Mucosa of descending colon (tissue), 3 donors: ENCODE data around the gene LHFPL4. TPM values are rescaled to one million over a fixed set of nuclear protein-coding genes. Genes with fewer than 3 reads are reported as not detected.

ENCODE experiments used
- ATAC-seq: fragments of 200-7000 bp; cut with Tn5 transposase; one replicate; pipeline ENCODE4 v1.9.1; 2020; ENCODE audit warnings: mild to moderate bottlenecking, moderate library complexity
- DNase-seq, 3 donors: peaks; one replicate each; pipeline ENCODE4 v3.0.0-alpha.2; 2020
- H3K36me3 ChIP-seq: fragments of 200-600 bp; one replicate; pipeline ENCODE4 v1.8.0; 2021; ENCODE audit warnings: low read depth, mild to moderate bottlenecking
- H3K4me1 ChIP-seq: fragments of 200-600 bp; one replicate; pipeline ENCODE4 v1.8.0; 2021; ENCODE audit warnings: low read depth, mild to moderate bottlenecking
- H3K4me3 ChIP-seq: fragments of 200-600 bp; one replicate; pipeline ENCODE4 v1.8.0; 2021; ENCODE audit warnings: mild to moderate bottlenecking
- H3K9me3 ChIP-seq: fragments of 200-600 bp; one replicate; pipeline ENCODE4 v1.8.0; 2021; ENCODE audit warnings: mild to moderate bottlenecking
- intact Hi-C, 2 donors: fragments of 100-400 bp; cut with DNase I in 1 of 2; cut with micrococcal nuclease in 1 of 2; formaldehyde crosslinking; loops; one replicate each; pipeline versions ENCODE4 v1.11.0 to v1.11.1; 2022; cut with DNase I, micrococcal nuclease
- total RNA-seq, 3 donors: library from RNA; stranded (reverse); fragmentation: NEBNext Ultra II Directional in 2 of 3; extraction: Animal tissue kit (Norgen Biotek cat#: 25700) in 2 of 3; gene quantifications; one replicate each; pipeline versions ENCODE4 v1.2.1 to v1.2.4, GENCODE V29; 2021 to 2023
- TF ChIP-seq, protein P1 (sequence below): fragments of 200-600 bp; IDR thresholded peaks from one replicate; pipeline ENCODE4 v1.8.0; 2022; ENCODE audit warnings: antibody characterized with exemption, mild to moderate bottlenecking
- donor health status: DM: no; HTN: no; CAD: no; lungs with moderate emphysema.
- donor health status: DM: no; HTN: no; CAD: no.
- donor health status: DM: no; HTN: yes; CAD: no.

The LHFPL4 gene
- total RNA-seq, 3 donors from 2014 or later: 0.14 to 1.6 (median 0.70) TPM

DNA sequence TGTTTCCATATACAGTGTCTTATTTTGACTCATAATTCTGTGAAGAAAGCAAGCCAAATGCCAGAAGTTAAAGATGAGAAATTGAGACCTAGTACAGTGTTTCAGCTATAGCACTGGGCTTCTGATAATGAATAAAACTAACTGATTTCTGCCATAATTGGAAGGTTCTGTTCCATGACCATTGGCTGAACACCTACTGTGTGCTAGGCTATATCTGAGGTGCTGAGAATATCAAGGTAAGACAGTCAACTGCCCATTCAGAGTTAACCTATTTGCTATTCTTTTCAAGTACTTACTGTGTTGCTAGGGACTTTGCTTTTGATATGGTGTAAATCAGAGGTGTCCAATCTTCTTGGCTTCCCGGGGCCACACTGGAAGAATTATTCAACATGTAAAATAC, 73.4 kb downstream of the LHFPL4 start:
- no peak for DNase-seq
- no peaks in the 10 kb centered on the region for H3K4me1 ChIP-seq
- peaks cover 16% of the 10 kb centered on the region for H3K36me3 ChIP-seq
- no peak for ATAC-seq
- H3K9me3 ChIP-seq: no peaks in the 10 kb centered on the region
- TF ChIP-seq, protein P1, sequence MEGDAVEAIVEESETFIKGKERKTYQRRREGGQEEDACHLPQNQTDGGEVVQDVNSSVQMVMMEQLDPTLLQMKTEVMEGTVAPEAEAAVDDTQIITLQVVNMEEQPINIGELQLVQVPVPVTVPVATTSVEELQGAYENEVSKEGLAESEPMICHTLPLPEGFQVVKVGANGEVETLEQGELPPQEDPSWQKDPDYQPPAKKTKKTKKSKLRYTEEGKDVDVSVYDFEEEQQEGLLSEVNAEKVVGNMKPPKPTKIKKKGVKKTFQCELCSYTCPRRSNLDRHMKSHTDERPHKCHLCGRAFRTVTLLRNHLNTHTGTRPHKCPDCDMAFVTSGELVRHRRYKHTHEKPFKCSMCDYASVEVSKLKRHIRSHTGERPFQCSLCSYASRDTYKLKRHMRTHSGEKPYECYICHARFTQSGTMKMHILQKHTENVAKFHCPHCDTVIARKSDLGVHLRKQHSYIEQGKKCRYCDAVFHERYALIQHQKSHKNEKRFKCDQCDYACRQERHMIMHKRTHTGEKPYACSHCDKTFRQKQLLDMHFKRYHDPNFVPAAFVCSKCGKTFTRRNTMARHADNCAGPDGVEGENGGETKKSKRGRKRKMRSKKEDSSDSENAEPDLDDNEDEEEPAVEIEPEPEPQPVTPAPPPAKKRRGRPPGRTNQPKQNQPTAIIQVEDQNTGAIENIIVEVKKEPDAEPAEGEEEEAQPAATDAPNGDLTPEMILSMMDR: no peak
- H3K4me3 ChIP-seq: no peak overlapping the region
- intact Hi-C loops: no loop called here

DNA sequence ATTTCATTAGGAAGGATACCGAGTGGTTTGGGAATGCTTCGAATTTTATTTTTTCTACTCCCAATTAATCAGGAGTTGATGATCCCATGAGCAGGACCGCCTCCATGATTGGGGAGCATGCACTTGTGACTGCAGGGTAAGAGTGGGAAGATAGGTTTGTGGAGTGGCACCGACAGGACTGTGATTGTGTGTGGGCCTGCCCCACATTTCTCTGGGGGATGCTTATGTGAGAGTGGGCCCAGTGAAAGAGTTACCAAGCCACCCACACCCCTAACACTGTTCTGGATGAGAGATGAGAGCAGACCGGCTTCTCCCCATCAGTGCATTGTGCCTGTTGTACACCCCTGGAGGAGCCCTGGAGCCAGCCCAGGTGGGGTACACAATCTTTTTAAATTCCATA, 76.7 kb downstream of the LHFPL4 start:
- Histone ChIP-seq H3K4me3 (no peak overlapping the region), H3K9me3 (no peaks in the 10 kb centered on the region), H3K4me1 (no peaks in the 10 kb centered on the region), H3K36me3 (peaks cover 17% of the 10 kb centered on the region)
- ATAC-seq (no peak), DNase-seq (no peak)
- TF ChIP-seq, protein P1: no peak
- intact Hi-C loops: no loop called here

DNA sequence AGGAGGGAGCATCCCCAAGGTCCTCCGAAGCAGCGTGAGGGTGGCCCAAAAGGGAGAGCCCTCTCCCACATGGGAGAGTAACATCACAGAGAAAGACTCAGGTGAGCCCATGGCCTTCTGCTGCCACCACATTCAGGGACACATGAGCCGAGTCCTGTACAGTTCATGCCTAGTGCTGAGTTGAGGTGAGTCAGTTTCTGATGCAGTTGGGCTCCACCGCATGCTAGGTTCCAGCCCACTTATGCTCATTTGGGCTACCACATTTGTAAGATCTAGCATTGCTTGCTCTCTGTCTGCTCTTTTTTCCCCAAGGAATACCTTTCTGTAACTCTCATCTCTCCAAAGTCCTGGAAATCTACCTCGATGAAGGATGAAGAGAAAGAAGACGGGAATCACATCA, 79.1 kb downstream of the LHFPL4 start:
- Histone ChIP-seq H3K4me3 (no peak overlapping the region), H3K4me1 (no peaks in the 10 kb centered on the region), H3K36me3 (peaks cover 12% of the 10 kb centered on the region), H3K9me3 (no peaks in the 10 kb centered on the region)
- TF ChIP-seq, protein P1: no peak
- ATAC-seq (no peak), DNase-seq (no peak)
- intact Hi-C loops: no loop called here

DNA sequence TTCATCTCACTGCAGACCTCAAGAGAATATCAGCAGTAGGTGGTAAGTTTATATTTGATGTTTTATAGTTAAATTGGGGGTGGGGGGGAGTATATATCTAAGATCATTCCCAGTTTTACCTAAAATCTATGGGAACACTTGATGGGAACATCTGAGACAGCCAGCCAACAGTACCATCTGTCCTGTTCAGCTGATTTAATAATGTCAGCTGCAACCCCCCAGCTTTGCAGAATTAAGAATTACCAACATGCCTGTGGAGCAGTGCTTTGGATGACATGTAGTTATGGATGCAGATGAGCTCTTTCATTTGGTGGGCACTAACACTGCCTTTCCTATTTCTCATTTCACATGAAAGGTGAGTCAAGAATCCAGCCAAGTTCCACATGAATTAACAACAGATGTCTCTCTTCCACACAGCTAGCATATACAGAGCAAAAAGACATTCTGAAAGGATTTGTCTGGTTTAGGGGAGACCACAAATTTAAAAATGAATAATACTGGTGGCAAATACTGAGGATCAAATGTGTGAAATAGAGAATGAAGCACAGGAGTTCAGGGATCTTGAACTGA, 80.0 kb downstream of the LHFPL4 start:
- H3K36me3 ChIP-seq: peaks cover 12% of the 10 kb centered on the region
- TF ChIP-seq, protein P1: no peak
- H3K4me3 ChIP-seq: no peak overlapping the region
- H3K4me1 ChIP-seq: no peaks in the 10 kb centered on the region
- H3K9me3 ChIP-seq: no peaks in the 10 kb centered on the region
- DNase-seq (no peak), ATAC-seq (no peak)
- intact Hi-C loops: no loop called here

DNA sequence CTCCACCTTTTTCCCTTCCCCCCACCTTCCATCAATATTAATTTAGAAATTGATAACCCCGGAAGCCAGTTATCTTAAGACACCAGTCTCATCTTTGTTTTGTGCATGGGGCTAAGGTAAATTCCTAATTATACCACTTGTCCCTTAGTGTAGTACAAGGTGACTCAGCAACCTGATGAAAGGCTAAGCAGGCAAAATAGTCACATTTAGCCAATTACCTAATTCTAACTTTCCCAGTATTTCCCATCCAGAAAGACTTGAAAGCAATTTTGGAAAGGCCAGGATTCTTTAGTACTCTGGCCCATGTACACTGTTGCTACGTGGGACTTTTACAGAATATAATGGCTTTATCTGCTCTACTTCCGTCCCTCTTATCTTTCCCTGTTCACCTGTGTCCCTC, 83.6 kb downstream of the LHFPL4 start:
- TF ChIP-seq, protein P1: no peak
- H3K4me1 ChIP-seq: no peaks in the 10 kb centered on the region
- ATAC-seq (no peak), DNase-seq (no peak)
- no peak overlapping the region for H3K4me3 ChIP-seq
- no peaks in the 10 kb centered on the region for H3K9me3 ChIP-seq
- H3K36me3 ChIP-seq: peaks cover 6% of the 10 kb centered on the region
- intact Hi-C loops: no loop called here

DNA sequence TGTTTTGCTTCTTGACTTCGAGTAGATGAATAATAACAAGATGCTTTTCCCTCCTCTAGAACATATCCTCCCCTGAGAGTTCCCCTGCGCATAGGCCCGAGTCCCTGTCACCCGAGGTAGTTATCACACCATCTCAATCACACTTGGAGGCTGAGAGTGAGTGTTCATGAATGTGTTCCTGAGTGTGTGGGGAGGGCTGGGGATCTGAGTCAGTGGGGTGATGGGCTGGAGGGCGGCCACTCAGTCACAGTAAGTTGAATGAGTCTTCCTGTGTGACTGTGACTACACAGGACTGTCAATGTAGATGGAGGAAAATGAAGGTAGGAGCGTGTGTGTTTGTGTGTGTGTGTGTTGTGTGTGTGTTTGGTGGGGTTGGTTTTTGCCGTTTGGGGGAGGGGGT, 85.2 kb downstream of the LHFPL4 start:
- no peaks in the 10 kb centered on the region for H3K9me3 ChIP-seq
- H3K36me3 ChIP-seq: peaks cover 12% of the 10 kb centered on the region
- intact Hi-C loops: no loop called here
- TF ChIP-seq, protein P1: no peak
- no peaks in the 10 kb centered on the region for H3K4me1 ChIP-seq
- ATAC-seq (no peak), DNase-seq (no peak)
- no peak overlapping the region for H3K4me3 ChIP-seq
